Measurements from ENCODE around the gene CCDC197.

- TF ChIP-seq CTCF (tag by site-specific recombination; IDR thresholded peaks at IDR 0.05) = no peak
- no peak for TF ChIP-seq ZNF624 (tag by site-specific recombination; IDR thresholded peaks at IDR 0.05)
- TF ChIP-seq MYNN (tag by site-specific recombination; IDR thresholded peaks at IDR 0.05; ENCODE audit: borderline replicate concordance) = no peak
- no peak for TF ChIP-seq REST (tag by site-specific recombination; IDR thresholded peaks at IDR 0.05)
- TF ChIP-seq HOXA7 (CRISPR knock-in tag; IDR thresholded peaks at IDR 0.05; ENCODE audit: borderline replicate concordance) = no peak
- no peak for TF ChIP-seq SETDB1 (IDR thresholded peaks at IDR 0.05; ENCODE audit: insufficient read length, low read length)
- no peak for TF ChIP-seq ZNF596 (tag by site-specific recombination; IDR thresholded peaks at IDR 0.05)
- TF ChIP-seq ZBTB21 (tag by site-specific recombination; IDR thresholded peaks at IDR 0.05) = no peak
- no peak for TF ChIP-seq ZNF654 (tag by site-specific recombination; IDR thresholded peaks at IDR 0.05; ENCODE audit: low read depth)
- no peak for TF ChIP-seq ZNF274 (IDR thresholded peaks at IDR 0.05; ENCODE audit: low read length)
- TF ChIP-seq ZNF274 (tag by site-specific recombination; IDR thresholded peaks at IDR 0.05; ENCODE audit: borderline replicate concordance) = no peak
- no peak for TF ChIP-seq FEZF1 (tag by site-specific recombination; IDR thresholded peaks at IDR 0.05)
- TF ChIP-seq ZFP41 (tag by site-specific recombination; IDR thresholded peaks at IDR 0.05; ENCODE audit: borderline replicate concordance) = no peak
- no peak for TF ChIP-seq ZFHX2 (tag by site-specific recombination; conservative IDR thresholded peaks at IDR 0.05)
Measured at GRCh38 chr14:94041551-94042346, 44.6 kb downstream of the CCDC197 start.
